Uterus (tissue), 2 donors: ENCODE data around the gene CD81.

ENCODE experiments used
- POLR2A ChIP-seq, 2 donors: fragments of 450-650 bp; IDR thresholded peaks; one replicate each; pipeline ENCODE4 v1.6.1; 2016; ENCODE audit warnings: antibody characterized with exemption in 2 of 2, mild to moderate bottlenecking in 1 of 2, moderate library complexity in 1 of 2
- TF ChIP-seq, protein P1 (sequence below), 4 experiments: fragments of 200-600 bp in 2 of 4; fragments of 450-650 bp in 2 of 4; sonication (generic) in 2 of 4; IDR thresholded peaks; one replicate each; pipeline ENCODE4 v1.5.1; 2016 to 2019; ENCODE audit warnings: antibody characterized with exemption in 4 of 4, mild to moderate bottlenecking in 2 of 4, moderate library complexity in 1 of 4

DNA sequence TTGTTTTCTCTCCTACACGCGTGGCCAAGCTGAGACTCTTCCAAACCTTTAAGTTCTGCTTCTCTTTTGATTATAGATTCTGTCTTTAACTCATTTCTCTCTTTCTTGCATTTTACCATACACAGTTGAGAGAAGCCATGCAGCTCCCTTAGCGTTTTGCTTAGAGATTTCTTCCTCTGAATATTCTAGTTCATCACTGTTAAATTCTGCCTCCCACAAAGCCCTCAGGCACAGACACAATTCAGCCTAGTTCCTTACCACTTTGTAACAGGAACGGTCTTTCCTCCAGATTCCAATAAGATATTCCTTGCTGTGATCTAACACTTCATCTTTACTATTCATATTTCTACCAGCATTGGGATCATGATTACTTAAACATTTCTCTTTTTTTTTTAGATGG lies 24.7 kb upstream of the CD81 start:
- TF ChIP-seq, protein P1, sequence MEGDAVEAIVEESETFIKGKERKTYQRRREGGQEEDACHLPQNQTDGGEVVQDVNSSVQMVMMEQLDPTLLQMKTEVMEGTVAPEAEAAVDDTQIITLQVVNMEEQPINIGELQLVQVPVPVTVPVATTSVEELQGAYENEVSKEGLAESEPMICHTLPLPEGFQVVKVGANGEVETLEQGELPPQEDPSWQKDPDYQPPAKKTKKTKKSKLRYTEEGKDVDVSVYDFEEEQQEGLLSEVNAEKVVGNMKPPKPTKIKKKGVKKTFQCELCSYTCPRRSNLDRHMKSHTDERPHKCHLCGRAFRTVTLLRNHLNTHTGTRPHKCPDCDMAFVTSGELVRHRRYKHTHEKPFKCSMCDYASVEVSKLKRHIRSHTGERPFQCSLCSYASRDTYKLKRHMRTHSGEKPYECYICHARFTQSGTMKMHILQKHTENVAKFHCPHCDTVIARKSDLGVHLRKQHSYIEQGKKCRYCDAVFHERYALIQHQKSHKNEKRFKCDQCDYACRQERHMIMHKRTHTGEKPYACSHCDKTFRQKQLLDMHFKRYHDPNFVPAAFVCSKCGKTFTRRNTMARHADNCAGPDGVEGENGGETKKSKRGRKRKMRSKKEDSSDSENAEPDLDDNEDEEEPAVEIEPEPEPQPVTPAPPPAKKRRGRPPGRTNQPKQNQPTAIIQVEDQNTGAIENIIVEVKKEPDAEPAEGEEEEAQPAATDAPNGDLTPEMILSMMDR (IDR thresholded peaks at IDR 0.05), result no peak
- no peak for TF ChIP-seq POLR2A (IDR thresholded peaks at IDR 0.05)
